ENCODE measurements around the gene SCD5.

The SCD5 gene

DNA sequence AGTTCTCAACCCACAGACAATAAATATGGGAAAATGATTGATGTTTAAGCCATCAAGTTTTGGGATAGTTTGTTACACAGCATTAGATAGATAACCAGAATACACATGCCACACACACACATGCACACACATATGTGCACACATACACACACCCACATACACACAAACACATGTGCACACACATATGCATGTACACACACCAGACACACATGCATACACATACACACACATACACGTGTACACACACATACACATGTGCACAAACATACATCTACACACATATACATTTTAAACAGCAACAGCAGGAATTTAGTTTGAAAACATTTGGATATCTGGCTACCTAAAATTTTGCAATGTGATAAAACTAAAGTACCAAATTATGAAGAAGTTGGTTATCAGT is 194.1 kb downstream of the SCD5 start:
- TF ChIP-seq CTCF (IDR thresholded peaks at IDR 0.05; ENCODE audit: insufficient read depth, low read depth, low read length, missing control alignments), result no peak
- DNase-seq (ENCODE audit: low read depth), result no peak
- no peak overlapping the region for H3K4me3 ChIP-seq (ENCODE audit: low read depth, low read length)

- no peak for TF ChIP-seq CTCF (IDR thresholded peaks at IDR 0.05; ENCODE audit: insufficient read depth, low read depth, low read length, missing control alignments)
- no peak overlapping the region for H3K4me3 ChIP-seq (ENCODE audit: low read depth, low read length)
- DNase-seq (ENCODE audit: low read depth), result no peak
Observed at GRCh38 chr4:82601242-82602015, 197.2 kb downstream of the SCD5 start.

GRCh38 chr4:82599336-82599735 is 199.3 kb downstream of the SCD5 start:
- peak; percentile 13 for DNase-seq (ENCODE audit: low read depth)
- H3K4me3 ChIP-seq (ENCODE audit: low read depth, low read length), result no peak overlapping the region
- no peak for TF ChIP-seq CTCF (IDR thresholded peaks at IDR 0.05; ENCODE audit: insufficient read depth, low read depth, low read length, missing control alignments)

- H3K4me3 ChIP-seq (ENCODE audit: low read depth, low read length), result no peak overlapping the region
- DNase-seq (ENCODE audit: low read depth), result no peak
- no peak for TF ChIP-seq CTCF (IDR thresholded peaks at IDR 0.05; ENCODE audit: insufficient read depth, low read depth, low read length, missing control alignments)
Observed at GRCh38 chr4:82594456-82594855, 204.1 kb downstream of the SCD5 start.

- no peak for DNase-seq (ENCODE audit: low read depth)
- no peak for TF ChIP-seq CTCF (IDR thresholded peaks at IDR 0.05; ENCODE audit: insufficient read depth, low read depth, low read length, missing control alignments)
- no peak overlapping the region for H3K4me3 ChIP-seq (ENCODE audit: low read depth, low read length)
Observed at GRCh38 chr4:82593411-82593810, 205.2 kb downstream of the SCD5 start.

DNA sequence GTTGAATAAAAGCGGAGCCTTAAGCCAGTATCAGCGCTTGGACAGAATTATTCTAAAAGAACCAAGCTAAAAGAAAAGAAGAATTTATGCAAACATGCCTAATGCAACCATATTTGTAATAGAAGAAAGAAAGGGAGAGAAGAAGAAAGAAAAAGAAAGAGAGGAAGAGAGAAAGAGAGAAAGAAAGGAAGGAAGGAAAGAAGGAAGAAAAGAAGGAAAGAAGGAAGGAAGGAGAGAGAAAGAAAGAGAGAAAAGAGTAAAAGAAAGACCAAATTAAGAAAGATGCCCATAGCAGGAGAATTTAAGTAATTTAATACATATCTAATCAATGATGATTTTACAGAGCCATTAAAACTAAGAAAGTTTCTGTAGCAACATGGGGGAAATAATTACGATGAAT is 206.0 kb downstream of the SCD5 start:
- no peak for DNase-seq (ENCODE audit: low read depth)
- no peak for TF ChIP-seq CTCF (IDR thresholded peaks at IDR 0.05; ENCODE audit: insufficient read depth, low read depth, low read length, missing control alignments)
- H3K4me3 ChIP-seq (ENCODE audit: low read depth, low read length), result no peak overlapping the region

GRCh38 chr4:82591592-82591991 is 207.0 kb downstream of the SCD5 start:
- H3K4me3 ChIP-seq (ENCODE audit: low read depth, low read length), result no peak overlapping the region
- DNase-seq (ENCODE audit: low read depth), result no peak
- TF ChIP-seq CTCF (IDR thresholded peaks at IDR 0.05; ENCODE audit: insufficient read depth, low read depth, low read length, missing control alignments), result no peak

Measured in GM12865 (cell line).